G401 (cell line): Measurements from ENCODE around the gene HS6ST3. TPM values are rescaled to one million over a fixed set of nuclear protein-coding genes. Genes with fewer than 3 reads are reported as not detected.

ENCODE experiments used
- DNase-seq: peaks from one replicate; pipeline ENCODE4 v3.0.0-alpha.2; 2015; ENCODE audit warnings: low spot score
- in situ Hi-C: cut with HindIII; loops from 2 replicates; pipeline ENCODE4 v1.10.0; 2016; ENCODE audit warnings: low sequenced_read_pairs, mixed read lengths
- total RNA-seq: library from RNA; depleted of rRNA; stranded (reverse); fragments of >200 nt; shearing (Covaris generic); gene quantifications from 2 replicates; pipeline ENCODE4 v1.2.3, GENCODE V29; 2014

HS6ST3 gene
- total RNA-seq, 1 experiment from 2014 or later, result not detected

DNA sequence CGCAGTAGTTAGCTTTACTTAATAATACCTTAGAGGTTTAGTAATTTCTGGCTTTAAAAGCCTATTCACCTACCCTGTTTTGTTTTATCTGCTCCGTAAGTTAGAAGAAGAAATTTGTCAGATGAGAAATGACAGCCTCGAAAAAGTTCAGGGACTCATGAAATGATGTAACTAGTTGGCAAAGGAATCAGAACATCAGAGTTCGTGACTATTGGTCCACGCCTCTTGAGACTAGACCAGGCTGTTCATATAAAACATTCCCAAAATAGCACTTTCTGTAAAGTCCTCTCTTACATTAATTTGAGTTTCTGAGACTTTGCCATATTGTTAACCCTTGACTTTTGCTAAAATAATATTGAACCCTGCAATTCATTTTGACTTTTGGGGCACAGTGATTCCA lies 92.0 kb downstream of the HS6ST3 start:
- in situ Hi-C loops, result no loop called here

DNA sequence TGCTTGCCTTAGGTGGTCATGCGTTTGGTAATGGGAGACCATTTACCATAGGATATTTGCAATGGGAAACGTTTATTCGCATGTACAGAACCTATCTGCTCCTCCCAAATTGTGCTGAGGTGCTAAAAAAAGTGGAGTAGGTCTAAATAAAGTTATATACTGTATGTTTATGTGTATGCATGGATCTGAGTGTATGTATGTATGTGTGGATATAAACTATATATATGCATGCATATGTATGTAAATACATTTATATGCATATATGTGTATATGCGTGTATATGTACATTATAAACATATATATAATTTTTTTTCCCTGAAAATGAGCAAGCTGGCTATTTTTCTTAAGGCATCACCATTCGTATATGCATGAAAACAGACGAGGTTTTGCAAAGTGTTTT lies 95.9 kb downstream of the HS6ST3 start:
- in situ Hi-C loops, result no loop called here
- no peak for DNase-seq

More for the DNA sequence above, 92.0 kb downstream of the HS6ST3 start:
- DNase-seq, result no peak

DNA sequence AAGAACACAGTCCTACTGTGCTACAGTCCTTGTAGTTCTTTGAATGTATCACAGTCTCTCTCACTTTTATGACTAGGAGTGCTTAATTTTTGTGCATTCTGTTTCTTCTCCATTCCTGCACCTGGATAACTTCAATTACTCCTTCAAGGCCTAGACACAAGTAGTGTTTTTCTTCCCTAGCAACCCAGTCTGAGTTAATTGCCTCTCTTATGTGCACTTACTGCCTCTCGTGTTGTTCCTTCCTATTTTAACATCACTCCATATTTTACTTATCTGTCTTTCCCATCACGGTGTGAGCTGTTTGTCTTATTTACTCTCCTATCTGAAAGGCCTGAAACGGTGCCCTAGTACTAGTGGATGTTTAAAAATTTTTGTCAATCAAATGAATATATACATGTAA lies 101.5 kb downstream of the HS6ST3 start:
- DNase-seq, result no peak
- in situ Hi-C loops, result no loop called here

DNA sequence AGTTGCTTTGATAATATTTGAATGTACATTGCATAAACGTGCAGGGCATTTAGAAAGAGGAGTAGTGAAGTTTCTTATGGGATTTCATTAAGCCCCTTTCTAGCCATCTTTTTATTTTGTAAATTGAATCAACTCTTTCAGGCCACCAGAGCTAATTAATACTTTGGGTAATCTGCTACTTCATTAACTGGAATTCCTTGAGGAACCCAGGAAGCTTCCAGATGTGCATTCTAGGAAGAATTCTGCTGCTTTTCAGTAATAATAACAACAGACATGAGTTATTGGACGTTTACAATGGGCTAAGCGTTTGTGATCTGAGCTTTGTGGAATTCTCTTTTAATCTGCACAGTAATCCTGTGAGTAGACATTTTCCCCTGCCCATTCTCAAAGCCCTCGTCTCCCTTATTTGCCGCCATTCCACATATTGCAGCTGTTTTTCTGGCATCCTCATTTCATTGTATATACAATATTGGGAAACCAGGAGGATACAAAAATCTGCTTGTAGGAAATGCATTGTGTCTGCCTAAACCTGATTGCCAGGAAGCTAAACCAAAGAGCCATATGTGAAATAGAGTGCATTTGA lies 103.9 kb downstream of the HS6ST3 start:
- in situ Hi-C loops, result no loop called here
- DNase-seq, result no peak

DNA sequence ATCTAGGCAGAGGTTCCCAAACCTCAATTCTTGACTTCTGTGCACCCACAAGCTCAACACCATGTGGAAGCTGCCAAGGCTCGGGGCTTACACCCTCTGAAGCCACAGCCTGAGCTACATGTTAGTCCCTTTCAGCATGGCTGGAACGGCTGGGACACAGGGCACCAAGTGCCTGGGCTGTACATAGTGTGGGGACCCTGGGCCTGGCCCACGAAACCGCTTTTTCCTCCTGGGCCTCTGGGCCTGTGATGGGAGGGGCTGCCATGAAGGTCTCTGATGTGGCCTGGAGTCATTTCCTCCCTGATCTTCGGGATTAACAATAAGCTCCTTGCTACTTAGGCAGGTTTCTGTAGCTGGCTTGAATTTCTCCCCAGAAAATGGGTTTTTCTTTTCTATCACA lies 108.1 kb downstream of the HS6ST3 start:
- no peak for DNase-seq
- in situ Hi-C loops, result no loop called here

DNA sequence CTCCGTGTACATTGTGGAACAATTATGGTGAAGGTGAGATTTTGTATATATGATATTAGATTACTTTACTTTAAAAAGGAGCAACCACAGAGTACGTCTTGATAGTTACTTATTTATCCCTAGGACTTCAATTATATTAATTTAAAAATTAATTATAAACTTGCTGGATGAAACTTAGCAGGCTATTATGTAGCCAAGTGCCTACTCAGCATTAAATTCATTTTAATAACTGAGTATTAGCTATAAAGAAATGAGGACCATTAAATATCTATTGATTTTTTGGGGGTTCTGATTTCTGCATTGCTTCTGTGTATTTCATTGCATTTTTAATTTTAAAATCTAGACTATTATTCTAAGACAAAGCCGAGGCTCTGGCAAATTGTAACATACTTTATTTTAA lies 109.4 kb downstream of the HS6ST3 start:
- no peak for DNase-seq
- in situ Hi-C loops, result no loop called here

DNA sequence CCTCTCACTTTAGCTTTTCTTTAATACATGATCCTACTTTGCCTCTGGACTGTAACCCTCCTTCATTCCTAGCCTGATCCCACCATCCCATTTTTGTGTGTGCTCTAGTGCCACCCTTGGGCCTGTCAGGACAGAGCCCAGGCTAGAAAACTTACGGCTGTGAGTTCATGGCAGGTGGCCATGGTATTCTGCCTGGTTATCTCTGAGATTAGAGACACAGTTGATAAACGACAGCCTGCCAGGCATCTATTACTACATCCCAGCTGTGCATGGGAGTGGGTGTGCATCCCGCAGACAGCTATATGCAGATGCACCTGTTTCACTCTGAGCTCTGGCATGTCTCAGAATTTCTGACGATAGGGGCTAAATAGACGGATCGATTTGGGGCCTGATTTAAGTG lies 110.9 kb downstream of the HS6ST3 start:
- no peak for DNase-seq
- in situ Hi-C loops, result no loop called here

DNA sequence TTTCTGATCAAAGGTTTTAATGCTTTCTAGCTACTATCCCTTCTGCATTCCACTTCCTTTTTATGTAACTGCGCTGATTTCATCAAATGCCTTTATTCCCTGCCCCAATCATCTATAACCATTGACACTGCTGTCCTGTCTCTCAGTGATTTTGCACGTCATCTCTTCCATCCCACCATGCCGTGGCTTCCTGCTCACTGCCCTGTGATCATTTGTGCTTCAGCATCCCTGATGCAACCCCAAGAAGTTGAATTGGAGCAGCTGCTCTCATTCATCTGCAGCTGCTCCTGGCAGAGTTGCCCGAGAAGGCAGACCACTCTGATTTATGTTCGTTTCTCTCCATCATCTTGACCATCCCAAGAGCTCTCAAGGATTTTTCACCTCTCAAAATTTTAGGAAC lies 112.4 kb downstream of the HS6ST3 start:
- in situ Hi-C loops, result no loop called here
- DNase-seq, result no peak

DNA sequence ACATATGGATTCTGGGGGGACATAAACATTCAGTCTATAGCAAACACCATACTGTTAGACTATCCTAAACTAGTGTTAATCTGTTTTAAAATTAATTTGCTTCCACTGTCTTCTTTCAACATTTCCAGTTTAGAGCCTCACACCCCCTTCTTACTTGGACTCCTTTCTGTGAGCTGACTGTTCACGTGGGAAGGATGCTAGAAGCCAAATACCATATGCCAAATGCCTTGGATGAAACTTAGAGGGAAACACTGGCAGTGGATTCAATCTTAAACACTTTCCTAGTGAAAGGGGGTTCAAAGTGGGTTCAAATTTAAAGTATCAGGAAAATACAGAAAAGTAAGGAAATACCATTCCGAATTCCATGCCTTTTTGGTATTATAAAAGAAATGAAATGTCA lies 113.6 kb downstream of the HS6ST3 start:
- no peak for DNase-seq
- in situ Hi-C loops, result no loop called here

DNA sequence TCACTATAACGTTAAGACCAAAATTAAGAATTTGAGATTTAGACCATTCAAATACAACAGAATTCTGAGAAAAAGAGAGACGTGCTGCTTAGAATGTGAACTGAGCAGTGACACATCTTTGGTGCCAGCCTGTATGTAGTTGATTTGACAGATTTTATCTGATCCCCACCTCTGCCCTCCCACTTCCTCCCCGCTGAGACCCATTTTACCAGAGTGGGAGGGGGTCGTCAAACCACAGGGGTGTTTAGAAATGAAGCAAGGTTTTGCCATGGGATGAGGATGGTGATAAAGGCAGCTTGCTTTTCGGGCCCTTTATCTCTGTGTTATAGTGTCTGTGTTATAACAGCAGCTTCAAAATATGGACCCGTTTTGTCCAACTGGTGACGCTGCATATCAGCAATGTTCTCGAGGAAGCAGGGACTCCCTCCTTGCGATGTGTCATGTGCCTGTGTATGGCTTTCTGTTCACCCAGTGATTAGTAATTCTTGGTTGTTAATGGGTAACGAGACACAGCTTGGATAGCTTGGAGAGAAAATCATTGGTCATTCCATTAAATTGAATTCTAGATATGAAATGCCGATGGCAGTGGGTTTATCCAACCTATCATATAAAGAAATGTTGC lies 125.0 kb downstream of the HS6ST3 start:
- in situ Hi-C loops, result no loop called here
- no peak for DNase-seq

DNA sequence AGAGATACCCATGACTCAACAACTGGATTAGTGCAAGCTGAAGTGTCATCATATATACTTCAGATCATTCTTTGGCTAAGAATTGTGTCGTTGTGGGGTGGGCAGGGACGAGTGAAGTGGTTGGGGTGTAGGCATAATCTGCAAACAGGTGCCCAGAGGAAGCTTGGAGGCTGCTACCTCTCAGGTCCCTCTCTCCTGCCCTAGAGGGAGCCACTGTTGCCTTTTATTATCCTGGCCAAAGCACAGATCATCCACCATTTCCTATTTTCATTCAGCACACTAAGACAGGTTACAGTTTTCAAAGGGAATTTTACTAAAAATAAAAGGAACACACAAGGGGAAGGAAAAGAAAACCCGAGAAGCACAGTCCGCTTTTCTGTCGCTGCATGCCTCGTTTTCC lies 126.6 kb downstream of the HS6ST3 start:
- in situ Hi-C loops, result no loop called here
- no peak for DNase-seq

DNA sequence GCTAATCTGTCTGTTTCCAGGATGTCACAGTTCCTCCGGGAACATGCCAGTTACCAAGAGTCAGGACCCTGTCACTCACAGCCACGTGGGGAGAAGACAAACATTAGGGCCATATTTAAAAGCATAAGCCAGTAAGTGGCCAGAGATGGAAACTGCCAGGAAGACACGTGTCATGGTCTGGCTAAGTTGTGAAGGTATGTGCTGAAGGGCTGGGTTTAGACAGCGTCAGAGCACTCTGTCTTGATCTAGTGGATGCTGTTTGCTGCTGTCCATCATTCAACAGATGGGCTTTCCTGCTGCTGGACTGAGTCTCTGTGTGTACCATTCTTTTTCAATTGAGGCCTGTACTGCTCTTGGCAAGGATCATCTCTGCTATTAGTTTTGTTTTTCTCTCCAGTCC lies 128.6 kb downstream of the HS6ST3 start:
- DNase-seq, result no peak
- in situ Hi-C loops, result no loop called here

DNA sequence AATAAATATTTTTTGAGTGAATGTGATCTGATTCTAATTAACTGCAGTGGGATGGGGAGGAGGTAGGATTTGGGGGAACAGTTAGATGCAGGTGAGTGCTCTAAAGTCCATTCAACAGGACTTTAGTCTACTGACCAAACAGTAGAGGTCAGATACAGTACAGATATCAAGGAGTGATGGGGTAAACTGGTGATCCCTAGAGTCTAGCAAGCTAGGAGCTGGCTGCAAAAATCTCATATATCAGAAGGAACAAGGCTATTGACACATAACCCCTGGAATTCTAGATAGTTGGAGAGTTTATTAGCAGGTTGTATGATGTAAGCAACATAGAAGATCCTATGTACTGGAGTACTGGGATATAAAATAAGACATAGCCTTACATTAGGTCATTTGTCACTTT lies 131.6 kb downstream of the HS6ST3 start:
- in situ Hi-C loops, result no loop called here
- no peak for DNase-seq

DNA sequence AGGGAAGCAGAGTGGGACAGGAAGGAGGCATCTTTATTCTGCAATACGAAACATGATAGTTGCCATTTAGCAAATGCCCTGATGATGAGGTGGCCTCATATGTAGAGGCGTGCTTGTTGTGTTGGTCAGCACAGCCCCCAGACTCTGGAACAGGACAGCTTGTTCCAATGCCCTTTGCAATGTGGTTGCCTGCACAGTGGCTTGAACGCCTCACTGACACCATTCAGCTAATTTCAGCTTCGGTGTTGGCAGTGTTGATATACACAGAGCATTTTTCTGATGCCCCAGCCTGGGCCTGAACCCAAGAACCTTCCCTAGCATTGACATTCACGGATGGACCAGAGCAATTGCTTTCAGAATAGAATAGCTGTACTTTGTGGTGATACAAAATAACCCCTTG lies 133.3 kb downstream of the HS6ST3 start:
- in situ Hi-C loops, result no loop called here
- DNase-seq, result peak; percentile 6

DNA sequence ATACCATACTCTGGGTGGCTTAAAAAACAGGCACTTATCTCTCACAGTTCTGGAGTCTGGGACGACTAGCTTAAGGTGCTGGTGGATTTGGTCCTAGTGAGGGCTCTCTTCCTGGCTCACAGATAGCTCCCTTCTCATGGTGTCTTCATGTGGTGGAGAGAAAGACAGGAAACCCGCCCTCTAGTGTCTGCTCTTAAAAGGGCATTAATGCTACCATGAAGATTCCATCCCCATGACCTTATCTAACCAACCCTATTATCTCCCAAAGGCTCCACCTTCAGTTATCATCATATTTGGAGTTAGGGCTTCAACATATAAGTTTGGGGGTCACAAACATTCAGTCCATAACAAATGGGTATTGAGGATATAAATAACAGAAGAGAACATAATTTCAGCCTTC lies 139.4 kb downstream of the HS6ST3 start:
- in situ Hi-C loops, result no loop called here
- no peak for DNase-seq

DNA sequence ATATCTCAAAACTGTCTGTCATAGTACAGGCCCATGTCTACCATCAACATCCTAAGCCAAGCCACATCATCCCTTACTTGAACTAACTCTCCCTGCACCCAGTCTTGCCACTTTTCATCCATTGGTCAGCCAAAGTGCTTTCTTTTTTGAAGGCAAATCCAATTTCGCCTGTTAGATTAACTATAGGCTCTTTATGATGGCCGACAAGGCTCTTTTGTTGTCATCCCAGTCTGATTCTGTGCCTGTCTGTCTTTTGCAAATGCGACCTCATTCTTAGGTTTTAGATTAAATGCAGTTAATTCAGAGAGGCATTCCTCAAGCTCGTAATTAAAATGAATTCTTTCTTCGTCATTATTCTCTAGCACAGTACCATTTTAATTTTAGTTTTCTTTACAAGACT lies 148.3 kb downstream of the HS6ST3 start:
- DNase-seq, result no peak
- in situ Hi-C loops, result no loop called here

DNA sequence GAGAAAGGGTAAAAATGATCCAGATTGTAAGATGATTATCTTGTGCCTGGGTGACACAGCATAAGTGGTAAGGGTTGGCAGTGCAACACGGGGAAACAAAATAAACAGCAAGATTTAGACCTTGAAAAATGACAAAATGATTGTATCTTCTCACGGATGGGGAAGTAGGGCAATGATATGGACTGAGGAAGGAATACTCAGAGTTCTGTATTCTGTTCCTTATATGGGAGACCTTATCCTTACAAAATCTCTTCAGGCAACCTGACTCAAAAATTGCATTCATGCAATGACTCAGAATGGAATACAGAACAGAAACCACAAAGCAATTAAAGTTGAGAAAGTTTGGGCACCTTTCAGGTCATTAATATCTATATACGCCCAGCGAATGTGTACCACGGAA lies 149.0 kb downstream of the HS6ST3 start:
- in situ Hi-C loops, result no loop called here
- DNase-seq, result no peak

DNA sequence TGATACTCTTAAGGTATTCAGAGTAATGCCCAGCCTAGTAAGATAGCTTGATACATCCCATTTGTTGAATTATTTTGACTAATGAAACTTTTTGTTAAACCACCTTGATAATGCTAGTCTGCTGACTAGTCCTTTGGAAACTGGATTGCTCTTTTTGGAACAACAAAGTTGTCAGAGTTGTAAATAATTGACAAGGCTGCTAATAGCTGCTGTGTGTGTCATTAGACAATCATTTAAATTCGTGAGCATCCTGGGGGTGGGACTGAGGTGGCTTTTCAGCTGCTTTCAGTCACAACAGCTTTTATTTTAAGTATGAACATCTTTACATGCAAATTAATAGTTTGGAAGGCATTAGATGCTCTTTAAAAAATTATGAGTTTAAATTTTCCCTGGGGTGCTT lies 153.5 kb downstream of the HS6ST3 start:
- DNase-seq, result no peak
- in situ Hi-C loops, result no loop called here

DNA sequence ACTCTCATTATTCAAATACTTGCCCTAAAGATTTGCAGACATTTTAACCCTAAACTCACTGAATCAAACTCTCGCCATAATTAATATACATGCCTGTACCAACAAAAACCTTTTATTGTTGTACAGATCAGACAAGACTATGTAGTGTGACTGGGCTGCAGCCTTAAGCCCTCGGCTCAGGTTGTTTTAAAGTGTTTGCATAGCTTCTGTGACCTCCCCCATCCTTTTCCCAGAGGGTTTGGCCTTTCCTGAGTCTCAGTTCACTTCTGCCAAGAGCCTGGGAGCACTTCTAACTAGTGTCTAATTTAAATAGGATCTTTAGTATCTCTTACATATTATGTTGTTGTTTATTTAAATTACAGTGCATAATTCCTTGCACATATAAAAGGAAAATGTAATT lies 158.2 kb downstream of the HS6ST3 start:
- no peak for DNase-seq
- in situ Hi-C loops, result no loop called here

DNA sequence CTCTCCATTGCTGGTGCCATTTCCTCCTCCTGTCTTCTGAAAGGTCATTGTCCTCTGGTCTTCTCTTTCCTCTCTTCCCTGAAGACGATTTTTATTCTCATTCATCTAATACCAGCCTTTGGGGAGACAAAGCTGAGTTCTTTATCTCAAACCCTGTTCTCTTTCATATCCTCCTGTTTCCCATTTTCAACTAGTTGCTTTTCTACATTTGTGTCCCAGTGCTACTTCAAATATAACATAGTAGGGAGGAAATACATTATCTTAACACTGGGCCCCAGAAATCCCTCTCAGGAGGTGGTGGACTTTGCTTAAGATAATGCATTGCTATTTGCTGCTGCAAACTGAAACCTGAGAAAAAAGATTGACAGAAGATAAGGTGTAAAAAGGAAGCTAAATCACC lies 159.1 kb downstream of the HS6ST3 start:
- DNase-seq, result no peak
- in situ Hi-C loops, result no loop called here

DNA sequence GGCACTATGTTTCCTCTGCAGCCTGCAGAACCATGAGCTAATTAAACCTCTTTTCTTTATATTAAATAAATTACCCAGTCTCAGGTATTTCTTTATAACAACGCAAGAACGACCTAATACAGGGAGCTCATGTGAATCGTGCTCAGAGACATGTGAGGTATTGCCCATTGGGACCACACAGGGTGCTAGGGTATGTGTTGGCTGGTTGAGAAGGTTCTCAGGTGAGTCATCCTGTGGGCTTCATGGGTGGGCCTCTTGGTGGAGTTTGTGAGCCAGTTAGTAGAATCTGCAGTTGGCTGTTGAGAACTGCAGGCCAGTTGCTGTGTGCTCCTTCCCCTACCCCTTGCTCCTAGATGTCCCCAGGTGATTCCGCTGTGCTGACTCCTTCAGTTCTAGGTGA lies 163.0 kb downstream of the HS6ST3 start:
- in situ Hi-C loops, result no loop called here
- no peak for DNase-seq

DNA sequence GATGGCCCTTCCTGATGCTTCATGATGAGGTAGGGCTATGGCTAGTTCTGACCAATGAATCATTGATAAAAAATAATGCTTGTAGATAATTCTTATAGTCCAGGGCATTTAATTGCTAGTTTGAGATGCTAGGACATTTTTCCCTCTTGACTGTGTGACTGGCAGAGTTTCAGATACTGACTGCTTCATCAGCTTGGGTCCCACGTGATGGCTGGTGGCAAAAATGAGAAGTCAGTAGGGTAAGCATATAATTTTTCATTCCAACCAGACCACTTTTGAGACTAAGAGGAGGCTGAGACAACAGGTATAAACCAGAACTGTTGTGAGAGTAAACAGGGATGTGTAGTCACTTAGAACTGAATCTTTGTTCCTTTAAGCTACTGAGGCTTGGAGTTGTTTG lies 183.3 kb downstream of the HS6ST3 start:
- DNase-seq, result no peak
- in situ Hi-C loops, result no loop called here
